ENCODE results near the gene P2RY6. TPM values are rescaled to one million over a fixed set of nuclear protein-coding genes. Genes with fewer than 3 reads are reported as not detected.

P2RY6 gene
- total and polyA plus RNA-seq, 2 of the 4 experiments (the other 2 are of a cell fraction) = 0.44 TPM; not detected in 1

- 20% methylated on average over 1 of the region's 2 CpGs; no CpG with 5 or more reads in 1 of the 2 experiments for WGBS, 2 experiments (ENCODE audit: extremely low coverage in 2 of 2, insufficient read length in 1 of 2)
- peak overlapping the region; percentile 60 for H2AK9ac ChIP-seq (replicated peaks; ENCODE audit: low read depth, low read length, poor library complexity)
- ChIA-PET CTCF (interaction anchor here (1.3 kb wide), 1 partner anchor 24 kb away, joined by 5 read pairs; no protein-coding TSS in a partner anchor), POLR2A (ENCODE audit: unreplicated experiment) (interaction anchor here (1.8 kb wide), 1 partner anchor 18 kb away, joined by 4 read pairs; no protein-coding TSS in a partner anchor)
- H3K9me1 ChIP-seq (ENCODE audit: insufficient read depth, low read length) = peaks cover 20% of the 10 kb centered on the region
- peak overlapping the region; percentile 47 for H3K4me3 ChIP-seq (ENCODE audit: insufficient read depth, low read depth, low read length)
- peak overlapping the region; percentile 44; the same call in 1 of the 2 replicates for H2AK5ac ChIP-seq (ENCODE audit: low read depth, low read length)
- H3K18ac ChIP-seq (ENCODE audit: low read depth, low read length) = no peak overlapping the region
- peak overlapping the region in 1 of 2 experiments; percentile 8; a peak in 2 of 4 replicates for H4K8ac ChIP-seq (ENCODE audit: low read depth in 2 of 2, low read length in 2 of 2)
- peaks cover 51% of the 10 kb centered on the region for H3K4me1 ChIP-seq (ENCODE audit: control insufficient read depth, insufficient read depth, low read length)
- peaks cover 81% of the 10 kb centered on the region for H4K20me1 ChIP-seq (ENCODE audit: insufficient read depth, low read length)
- H3K9ac ChIP-seq (ENCODE audit: low read depth, low read length) = peak overlapping the region; percentile 83
- peak overlapping the region; percentile 32 for H2BK5ac ChIP-seq (ENCODE audit: low read depth, low read length, poor library complexity, severe bottlenecking)
- dilution Hi-C loops (cut with HindIII; ENCODE audit: low sequenced_read_pairs, unreplicated experiment) (no loop called here), intact Hi-C loops (cut with micrococcal nuclease) (no loop called here), in situ Hi-C loops (cut with MboI; ENCODE audit: low sequenced_read_pairs) (no loop called here)
- H3K23ac ChIP-seq (ENCODE audit: low read depth, low read length) = peak overlapping the region; percentile 70
- H3K4ac ChIP-seq (ENCODE audit: low read depth, low read length) = peak overlapping the region; percentile 68; the same call in 1 of the 2 replicates
- H3K56ac ChIP-seq (ENCODE audit: extremely low read depth, insufficient read depth, low read length) = peak overlapping the region; percentile 39; the same call in 1 of the 2 replicates
- no peaks in the 10 kb centered on the region for H3K9me3 ChIP-seq (ENCODE audit: control insufficient read depth, insufficient read depth, low read length)
- no peak for ATAC-seq (ENCODE audit: low read depth)
- TF ChIP-seq RFX5 (IDR thresholded peaks at IDR 0.05; ENCODE audit: low read depth, low read length) (no peak), USF2 (IDR thresholded peaks at IDR 0.05; ENCODE audit: low read depth, low read length) (no peak), MAZ (IDR thresholded peaks at IDR 0.05; ENCODE audit: borderline replicate concordance, low read depth, low read length) (no peak), ELK1 (IDR thresholded peaks at IDR 0.05; ENCODE audit: borderline replicate concordance, low read depth, low read length) (no peak), MAFK (IDR thresholded peaks at IDR 0.05; ENCODE audit: low read depth, low read length) (no peak), SMC3 (IDR thresholded peaks at IDR 0.05; ENCODE audit: low read depth, low read length) (no peak), MXI1 (IDR thresholded peaks at IDR 0.05; ENCODE audit: borderline replicate concordance, low read depth, low read length) (no peak), BHLHE40 (IDR thresholded peaks at IDR 0.05; ENCODE audit: low read depth, low read length) (no peak), NFE2L2 (IDR thresholded peaks at IDR 0.05; ENCODE audit: low read depth, low read length) (no peak), POLR2A (IDR thresholded peaks at IDR 0.05; ENCODE audit: low read depth, low read length) (no peak), FOS (IDR thresholded peaks at IDR 0.05; ENCODE audit: low read depth, low read length) (no peak), RCOR1 (IDR thresholded peaks at IDR 0.05; ENCODE audit: insufficient replicate concordance, low read length) (no peak), CTCF (conservative IDR thresholded peaks at IDR 0.05; ENCODE audit: low read depth, low read length) (no peak), RAD21 (IDR thresholded peaks at IDR 0.05; ENCODE audit: low read length) (no peak), CHD1 (IDR thresholded peaks at IDR 0.05; ENCODE audit: low read depth, low read length) (no peak), CEBPB (IDR thresholded peaks at IDR 0.05; ENCODE audit: low read depth, low read length) (no peak)
- H4K5ac ChIP-seq (ENCODE audit: low read depth, low read length) = no peak overlapping the region
- H2AFZ ChIP-seq (replicated peaks; ENCODE audit: low read length, poor library complexity) = no peak overlapping the region
- H3K14ac ChIP-seq (replicated peaks; ENCODE audit: low read depth, low read length) = peak overlapping the region; percentile 49; the same call in 1 of the 2 replicates
- BruUV-seq (replicated peaks) = no TSS peak
- H2BK20ac ChIP-seq (ENCODE audit: low read depth, low read length) = no peak overlapping the region
- H3K36me3 ChIP-seq (ENCODE audit: control insufficient read depth, insufficient read depth, low read length) = peaks cover 21% of the 10 kb centered on the region; the same call in 1 of the 2 replicates
- DNase-seq = no peak
- H3K79me1 ChIP-seq (ENCODE audit: low read depth in 1 of 2, low read length in 2 of 2) = peaks cover 4 to 54% of the 10 kb centered on the region in 2 experiments; a peak in 2 of 4 replicates
- H2BK120ac ChIP-seq (ENCODE audit: low read depth, low read length) = peak overlapping the region; percentile 51; the same call in 1 of the 2 replicates
- H2BK15ac ChIP-seq (ENCODE audit: low read depth, low read length) = no peak overlapping the region
- H3K27ac ChIP-seq (ENCODE audit: insufficient read depth, low read length) = peak overlapping the region; percentile 87
- H3K4me2 ChIP-seq (ENCODE audit: low read depth, low read length) = peak overlapping the region; percentile 95
- no peaks in the 10 kb centered on the region for H3K27me3 ChIP-seq (ENCODE audit: control insufficient read depth, insufficient read depth, low read length)
- no peak overlapping the region; the same call in 1 of the 2 replicates for H4K91ac ChIP-seq (ENCODE audit: insufficient read depth, low read depth, low read length)
Observed at GRCh38 chr11:73312036-73312435, 39.9 kb downstream of the P2RY6 start.

Measured in IMR-90 (cell line).